OCI-LY1 (cell line): ENCODE results near the gene ARRDC2.

Source experiments
- CTCF ChIP-seq: fragments of 200-600 bp; sonication (generic), shearing (Covaris generic); IDR thresholded peaks from 2 replicates; pipeline ENCODE4 v1.5.1; 2017; ENCODE audit warnings: mild to moderate bottlenecking, antibody characterized with exemption, low read length, moderate library complexity, mixed read lengths
- EZH2 ChIP-seq: fragments of 200-600 bp; sonication (generic), shearing (Covaris generic); IDR thresholded peaks from 2 replicates; pipeline ENCODE4 v1.8.0; 2017; ENCODE audit warnings: borderline replicate concordance, mixed run types, mild to moderate bottlenecking, antibody characterized with exemption, low read length, moderate library complexity, mixed read lengths

- TF ChIP-seq CTCF (no peak), EZH2 (no peak)
Observed at GRCh38 chr19:18008814-18009213, 844 bp downstream of the ARRDC2 start.
